NCI-H2029 treated with DMSO at 0.1 percent for 48 hours (cell line): ENCODE results near the gene INPP5A.

ENCODE experiments used
- DNase-seq: peaks from one replicate; lab custom pipeline; 2025; lab: John Stamatoyannopoulos, UW

INPP5A gene

GRCh38 chr10:132536241-132536876, 1.2 kb upstream of the INPP5A start:
- no peak for DNase-seq

GRCh38 chr10:132536877-132537683, 507 bp upstream of the INPP5A start:
- DNase-seq, result peak; percentile 70

GRCh38 chr10:132538031-132538789, 623 bp downstream of the INPP5A start:
- DNase-seq, result no peak

- no peak for DNase-seq
These were observed 1.3 kb downstream of the INPP5A start for GRCh38 chr10:132538790-132539421.

GRCh38 chr10:132539431-132539839, 1.8 kb downstream of the INPP5A start:
- DNase-seq, result peak; percentile 1

GRCh38 chr10:132539894-132540293, 2.3 kb downstream of the INPP5A start:
- no peak for DNase-seq

GRCh38 chr10:132540456-132540855, 2.9 kb downstream of the INPP5A start:
- no peak for DNase-seq

- DNase-seq, result no peak
These were observed 3.5 kb downstream of the INPP5A start for GRCh38 chr10:132541129-132541528.

GRCh38 chr10:132541601-132542011, 4.0 kb downstream of the INPP5A start:
- DNase-seq, result no peak

GRCh38 chr10:132542086-132542775, 4.6 kb downstream of the INPP5A start:
- no peak for DNase-seq

GRCh38 chr10:132542819-132543218, 5.2 kb downstream of the INPP5A start:
- no peak for DNase-seq

GRCh38 chr10:132543916-132544743, 6.5 kb downstream of the INPP5A start:
- no peak for DNase-seq

GRCh38 chr10:132544744-132545658, 7.4 kb downstream of the INPP5A start:
- no peak for DNase-seq

- DNase-seq, result no peak
These were observed 8.2 kb downstream of the INPP5A start for GRCh38 chr10:132545659-132546367.

GRCh38 chr10:132546567-132547420, 9.2 kb downstream of the INPP5A start:
- DNase-seq, result peak; percentile 46

- DNase-seq, result no peak
These were observed 9.9 kb downstream of the INPP5A start for GRCh38 chr10:132547421-132547861.

GRCh38 chr10:132548106-132548823, 10.7 kb downstream of the INPP5A start:
- no peak for DNase-seq
